A549 (cell line): ENCODE data around the gene PIGS.

Source experiments
- BHLHE40 ChIP-seq: IDR thresholded peaks from 2 replicates; pipeline ENCODE4 v1.6.1; 2012; ENCODE audit warnings: low read depth, low read length, inconsistent platforms
- CEBPB ChIP-seq, 2 experiments: fragments of >200 bp in 1 of 2; sonication (Bioruptor Twin) in 1 of 2; formaldehyde crosslinking in 1 of 2; IDR thresholded peaks; 2 replicates each; pipeline ENCODE4 v1.6.1; 2012 to 2016
- EP300 ChIP-seq, 2 experiments: fragments of >200 bp; sonication (Bioruptor Twin); formaldehyde crosslinking; IDR thresholded peaks; 2 replicates in 1 of 2; 3 replicates in 1 of 2; pipeline ENCODE4 v1.6.1; 2016 to 2017
- KDM1A ChIP-seq: fragments of 200-600 bp; sonication (generic); IDR thresholded peaks from 2 replicates; pipeline ENCODE4 v1.6.1; 2016; ENCODE audit warnings: low read depth, mild to moderate bottlenecking
- MAX ChIP-seq: IDR thresholded peaks from 2 replicates; pipeline ENCODE4 v1.6.1; 2012
- NFE2L2 ChIP-seq: fragments of 150-350 bp; conservative IDR thresholded peaks from 2 replicates; pipeline ENCODE4 v1.6.1; 2014; ENCODE audit warnings: low read length
- POLR2A ChIP-seq: IDR thresholded peaks from 2 replicates; pipeline ENCODE4 v1.6.1; 2012; ENCODE audit warnings: mild to moderate bottlenecking, low read length
- RAD21 ChIP-seq, 2 experiments: fragments of >200 bp in 1 of 2; sonication (Bioruptor Twin) in 1 of 2; formaldehyde crosslinking in 1 of 2; IDR thresholded peaks in 1 of 2; conservative IDR thresholded peaks in 1 of 2; 2 replicates in 1 of 2; 3 replicates in 1 of 2; pipeline ENCODE4 v1.6.1; 2012 to 2018; ENCODE audit warnings: inconsistent platforms in 1 of 2
- RCOR1 ChIP-seq: fragments of 150-350 bp; IDR thresholded peaks from 2 replicates; pipeline ENCODE4 v1.6.1; 2014; ENCODE audit warnings: antibody characterized with exemption, low read length, low read depth
- REST ChIP-seq: fragments of 200-600 bp; sonication (generic); IDR thresholded peaks from 2 replicates; pipeline ENCODE4 v1.6.1; 2016; ENCODE audit warnings: antibody characterized with exemption, mild to moderate bottlenecking, moderate library complexity
- RFX5 ChIP-seq: fragments of 450-650 bp; IDR thresholded peaks from 2 replicates; pipeline ENCODE4 v1.7.1; 2014; ENCODE audit warnings: antibody characterized with exemption, mild to moderate bottlenecking, moderate library complexity
- SREBF2 ChIP-seq: fragments of 450-650 bp; IDR thresholded peaks from 2 replicates; pipeline ENCODE4 v1.6.1; 2014; ENCODE audit warnings: mild to moderate bottlenecking, moderate library complexity
- TF ChIP-seq, protein P1 (sequence below): fragments of >200 bp; sonication (Bioruptor Twin); formaldehyde crosslinking; IDR thresholded peaks from 3 replicates; pipeline ENCODE4 v1.5.1; 2016
- TF ChIP-seq, protein P2 (sequence below): fragments of >200 bp; sonication (Bioruptor Twin); formaldehyde crosslinking; IDR thresholded peaks from 3 replicates; pipeline ENCODE4 v1.6.1; 2016

DNA sequence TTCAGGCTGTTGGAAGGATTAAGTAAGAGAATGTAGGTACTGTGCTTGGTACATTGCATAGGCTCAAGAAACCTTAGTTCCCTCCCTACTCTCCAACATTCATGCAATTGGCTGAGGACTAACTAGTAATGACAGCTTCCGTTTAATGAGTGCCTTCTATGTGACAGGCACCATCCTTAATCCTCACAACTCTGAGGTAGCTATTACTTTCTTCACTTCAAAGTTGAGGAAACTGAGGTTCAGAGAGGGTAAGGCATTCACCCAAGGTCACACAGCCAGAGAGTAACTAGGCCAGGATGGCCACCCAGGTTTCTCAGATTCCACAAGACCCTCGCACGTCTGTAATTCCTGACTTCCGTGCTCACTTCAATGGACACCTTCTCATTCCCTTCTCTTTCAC, 41.1 kb downstream of the PIGS start:
- TF ChIP-seq POLR2A (no peak), MAX (no peak), REST (no peak), EP300 (IDR thresholded peaks at IDR 0.05) (no peak), SREBF2 (no peak), NFE2L2 (no peak), KDM1A (no peak), CEBPB (IDR thresholded peaks at IDR 0.05) (no peak), RAD21 (conservative IDR thresholded peaks at IDR 0.05 in 1 of 2, IDR thresholded peaks at IDR 0.05 in 1 of 2) (no peak), RFX5 (no peak), RCOR1 (no peak), BHLHE40 (no peak)
- TF ChIP-seq, protein P1, sequence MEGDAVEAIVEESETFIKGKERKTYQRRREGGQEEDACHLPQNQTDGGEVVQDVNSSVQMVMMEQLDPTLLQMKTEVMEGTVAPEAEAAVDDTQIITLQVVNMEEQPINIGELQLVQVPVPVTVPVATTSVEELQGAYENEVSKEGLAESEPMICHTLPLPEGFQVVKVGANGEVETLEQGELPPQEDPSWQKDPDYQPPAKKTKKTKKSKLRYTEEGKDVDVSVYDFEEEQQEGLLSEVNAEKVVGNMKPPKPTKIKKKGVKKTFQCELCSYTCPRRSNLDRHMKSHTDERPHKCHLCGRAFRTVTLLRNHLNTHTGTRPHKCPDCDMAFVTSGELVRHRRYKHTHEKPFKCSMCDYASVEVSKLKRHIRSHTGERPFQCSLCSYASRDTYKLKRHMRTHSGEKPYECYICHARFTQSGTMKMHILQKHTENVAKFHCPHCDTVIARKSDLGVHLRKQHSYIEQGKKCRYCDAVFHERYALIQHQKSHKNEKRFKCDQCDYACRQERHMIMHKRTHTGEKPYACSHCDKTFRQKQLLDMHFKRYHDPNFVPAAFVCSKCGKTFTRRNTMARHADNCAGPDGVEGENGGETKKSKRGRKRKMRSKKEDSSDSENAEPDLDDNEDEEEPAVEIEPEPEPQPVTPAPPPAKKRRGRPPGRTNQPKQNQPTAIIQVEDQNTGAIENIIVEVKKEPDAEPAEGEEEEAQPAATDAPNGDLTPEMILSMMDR: no peak
- TF ChIP-seq, protein P2, sequence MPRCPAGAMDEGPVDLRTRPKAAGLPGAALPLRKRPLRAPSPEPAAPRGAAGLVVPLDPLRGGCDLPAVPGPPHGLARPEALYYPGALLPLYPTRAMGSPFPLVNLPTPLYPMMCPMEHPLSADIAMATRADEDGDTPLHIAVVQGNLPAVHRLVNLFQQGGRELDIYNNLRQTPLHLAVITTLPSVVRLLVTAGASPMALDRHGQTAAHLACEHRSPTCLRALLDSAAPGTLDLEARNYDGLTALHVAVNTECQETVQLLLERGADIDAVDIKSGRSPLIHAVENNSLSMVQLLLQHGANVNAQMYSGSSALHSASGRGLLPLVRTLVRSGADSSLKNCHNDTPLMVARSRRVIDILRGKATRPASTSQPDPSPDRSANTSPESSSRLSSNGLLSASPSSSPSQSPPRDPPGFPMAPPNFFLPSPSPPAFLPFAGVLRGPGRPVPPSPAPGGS: no peak
